ENCODE measurements around the gene CFAP119.
"Not testable (repeated sequence)": the region's sequence is repeated elsewhere in the genome, so short reads cannot be mapped to it uniquely, and the experiment has no call there.

CFAP119 gene

GRCh38 chr16:30761928-30762902, at the start of gene CFAP119, which contains the start of gene RNF40:
CFAP119 (minus strand) TSS chr16:30762062; CDS start chr16:30761748, 314 bp downstream.
RNF40 (plus strand) TSS chr16:30762322; CDS start chr16:30762546, 224 bp downstream.
- DNase-seq (ENCODE audit: low spot score): peak; percentile 92

- not testable (repeated sequence) for DNase-seq (ENCODE audit: low spot score)
Observed at GRCh38 chr16:30809675-30810074, 47.8 kb upstream of the CFAP119 start.

GRCh38 chr16:30808890-30809426, 47.1 kb upstream of the CFAP119 start:
- not testable (repeated sequence) for DNase-seq (ENCODE audit: low spot score)

GRCh38 chr16:30808146-30808545, 46.3 kb upstream of the CFAP119 start:
- DNase-seq (ENCODE audit: low spot score): no peak

DNA sequence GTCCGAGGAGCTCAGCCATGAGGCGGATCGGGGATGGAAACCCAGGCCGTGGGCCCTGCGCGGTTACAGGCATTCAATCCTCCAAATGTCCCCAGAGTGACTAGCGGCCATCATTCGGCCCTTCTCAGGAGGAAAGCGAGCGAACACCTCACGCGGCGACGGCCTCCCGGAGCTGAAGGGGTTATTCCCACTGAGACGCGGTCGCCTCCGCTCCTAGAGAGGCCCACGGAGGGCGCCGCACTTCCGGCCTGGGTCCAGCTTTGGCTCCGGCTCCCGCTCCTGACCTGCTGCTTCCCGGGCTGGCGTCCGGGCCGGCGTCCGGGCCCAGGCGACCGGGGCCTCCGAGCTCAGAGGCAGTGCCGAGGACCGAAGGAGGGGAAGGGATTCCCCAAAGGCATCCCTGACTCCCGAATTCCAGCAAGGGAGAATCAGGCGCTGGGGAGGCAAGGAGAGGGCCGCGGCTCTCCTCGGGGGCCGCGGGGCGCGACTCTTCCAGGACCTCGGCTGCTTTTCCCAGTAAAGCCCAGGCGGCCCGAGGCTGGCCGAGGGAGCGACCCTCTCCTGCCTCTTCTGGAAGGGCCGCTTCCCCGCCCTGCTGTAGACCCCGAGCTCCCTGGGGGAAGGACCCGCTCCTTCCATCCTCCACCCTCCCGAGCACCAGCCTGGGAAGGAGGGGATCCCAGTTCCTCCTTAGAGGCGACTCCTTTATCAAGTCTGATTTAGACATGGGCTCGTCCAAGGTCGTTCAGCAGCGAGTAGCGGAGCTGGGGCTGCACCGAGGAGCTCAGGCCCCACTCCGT, 43.7 kb upstream of the CFAP119 start:
- peak; percentile 55 for DNase-seq (ENCODE audit: low spot score)

DNA sequence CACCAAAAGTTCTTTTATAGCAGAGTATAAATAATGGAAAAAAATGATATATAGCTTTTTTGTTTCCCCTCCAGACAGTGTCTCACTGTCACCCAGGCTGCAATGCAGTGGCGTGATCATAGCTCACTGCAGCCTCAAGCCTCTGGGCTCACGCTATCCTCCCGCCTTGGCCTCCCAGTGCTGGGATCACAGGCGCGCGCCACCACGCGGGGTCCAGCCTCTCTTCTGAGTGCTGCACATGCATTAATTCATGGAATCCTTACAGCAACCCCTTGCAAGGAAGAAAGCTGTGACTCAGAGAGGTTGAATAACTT, 43.2 kb upstream of the CFAP119 start:
- no peak for DNase-seq (ENCODE audit: low spot score)

DNA sequence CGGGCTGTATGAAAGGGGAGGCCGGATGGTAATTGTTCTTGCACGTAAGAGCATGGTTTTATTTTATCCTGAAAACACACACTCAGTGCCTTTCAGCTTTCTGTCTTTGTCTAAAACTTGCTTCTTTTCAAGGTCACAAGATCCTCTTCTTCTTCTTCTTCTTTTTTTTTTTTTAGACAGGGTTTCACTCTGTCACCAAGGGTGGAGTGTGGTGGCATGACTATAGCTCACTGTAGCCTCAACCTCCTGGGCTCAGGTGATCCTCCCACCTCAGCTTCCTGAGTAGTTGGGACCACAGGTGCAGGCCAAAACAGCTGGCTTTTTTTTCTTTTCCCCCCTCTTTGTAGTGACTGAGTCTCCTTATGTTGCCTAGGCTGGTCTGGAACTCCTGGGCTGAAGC, 41.1 kb upstream of the CFAP119 start:
- no peak for DNase-seq (ENCODE audit: low spot score)

GRCh38 chr16:30797670-30798309, 35.9 kb upstream of the CFAP119 start:
- DNase-seq (ENCODE audit: low spot score): no peak

DNA sequence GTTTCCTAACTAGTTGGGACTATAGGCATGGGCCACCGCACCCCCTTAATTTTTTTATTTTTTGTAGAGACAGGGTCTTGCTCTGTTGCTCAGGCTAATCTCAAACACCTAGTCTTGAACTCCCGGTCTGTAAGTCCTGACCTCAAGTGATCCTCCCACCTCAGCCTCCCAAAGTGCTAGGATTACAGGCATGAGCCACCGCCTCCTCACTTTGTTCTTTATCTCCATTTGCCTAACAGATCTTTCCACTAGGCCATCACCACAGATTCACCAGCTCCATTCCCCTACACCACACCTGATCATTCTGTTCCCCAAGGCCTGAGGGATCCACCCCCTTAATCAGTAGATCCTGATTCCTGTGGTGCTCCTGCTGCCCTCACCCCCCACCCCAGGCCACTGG, 32.8 kb upstream of the CFAP119 start:
- no peak for DNase-seq (ENCODE audit: low spot score)

DNA sequence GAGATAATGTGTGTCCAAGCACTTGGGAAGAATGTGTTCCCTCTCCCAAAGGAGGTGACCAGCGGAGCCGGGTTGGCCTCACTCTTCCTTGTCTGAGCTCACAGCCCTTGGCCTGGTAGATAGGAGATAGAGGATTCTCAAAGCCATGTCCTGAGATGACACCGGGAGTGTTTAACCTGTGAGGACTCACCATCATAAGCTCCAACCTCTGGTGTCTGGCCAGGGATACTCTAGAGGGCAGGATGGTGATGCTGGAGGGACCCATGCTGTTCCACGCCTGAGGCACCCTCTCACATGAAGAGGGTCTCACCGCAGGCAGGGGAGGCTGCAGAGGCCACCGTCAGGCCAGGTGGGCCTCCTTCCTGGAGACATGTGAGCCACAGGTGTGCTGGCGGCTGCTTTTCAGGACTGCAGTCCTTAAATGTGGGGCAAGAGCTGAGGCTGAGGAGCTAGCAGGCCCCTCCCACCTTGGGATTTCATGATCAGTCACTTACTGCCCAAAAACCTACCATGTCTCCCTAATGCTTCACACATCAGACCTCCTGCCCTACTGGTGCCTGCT, 31.7 kb upstream of the CFAP119 start:
- DNase-seq (ENCODE audit: low spot score): no peak

DNA sequence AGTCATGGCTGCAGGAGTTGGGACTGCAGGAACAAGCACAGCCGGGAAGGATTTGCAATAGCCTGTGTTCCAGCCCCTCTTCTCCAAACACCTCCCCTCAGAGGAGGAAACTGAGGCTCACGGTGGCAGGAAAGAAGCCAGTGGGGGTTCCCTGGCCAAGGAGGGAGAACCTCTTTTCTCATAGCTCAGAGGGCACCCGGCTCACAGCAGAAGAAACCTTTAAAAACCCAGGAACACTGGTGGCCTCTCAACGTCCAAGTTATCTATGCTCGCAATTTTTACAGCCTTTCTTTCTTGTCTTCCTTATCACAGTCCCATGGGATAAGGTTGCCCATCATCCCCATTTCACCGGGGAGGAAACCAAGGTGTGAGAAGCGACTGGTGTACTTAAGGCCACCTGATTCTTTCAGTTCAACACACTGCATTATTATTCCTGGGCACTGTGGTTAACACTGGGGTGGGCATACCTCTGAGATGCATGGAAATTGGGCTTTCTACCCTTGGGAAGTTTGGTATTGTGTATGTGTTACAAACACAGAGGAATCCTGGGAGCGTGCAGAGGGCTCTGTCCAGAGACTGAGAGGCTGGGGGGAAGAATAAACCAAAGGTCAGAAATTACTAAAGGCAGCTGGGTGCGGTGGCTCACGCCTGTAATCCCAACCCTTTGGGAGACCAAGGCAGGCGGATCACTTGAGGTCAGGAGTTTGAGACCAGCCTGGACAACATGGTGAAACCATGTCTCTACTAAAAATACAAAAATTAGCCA, 25.9 kb upstream of the CFAP119 start:
- DNase-seq (ENCODE audit: low spot score): no peak

DNA sequence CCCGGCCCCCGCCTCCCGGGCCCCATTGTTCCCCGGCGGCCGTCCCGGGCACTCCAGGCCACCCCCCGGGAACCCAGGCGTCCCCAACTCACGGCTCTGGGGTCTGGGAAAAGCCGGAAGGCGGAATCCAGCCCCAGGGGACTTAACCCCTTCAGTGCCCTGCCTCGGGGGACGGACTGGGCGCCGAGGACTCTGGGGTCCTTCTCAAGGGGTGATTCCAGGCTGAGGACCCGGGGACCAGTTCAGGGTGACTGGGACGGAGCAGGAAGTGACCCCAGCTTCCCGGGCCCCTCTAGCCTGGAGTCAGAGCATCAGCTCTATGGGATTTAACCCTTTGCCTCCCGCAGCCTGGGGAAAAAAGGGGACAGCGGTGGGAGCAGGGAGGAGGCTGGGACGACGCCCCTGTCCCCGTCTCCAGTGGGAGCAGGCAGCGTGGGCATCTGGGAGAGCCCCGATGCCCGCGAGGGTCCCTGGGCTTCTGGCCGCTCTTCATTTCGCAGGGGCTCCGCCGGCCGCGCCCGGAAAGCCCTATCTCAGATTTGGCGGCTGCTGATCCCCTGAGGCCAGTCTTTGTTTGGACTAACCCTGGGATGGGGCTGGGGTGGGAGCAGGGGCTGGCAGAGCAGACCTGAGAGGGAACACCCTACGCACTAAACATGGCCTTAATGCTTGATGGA, 25.2 kb upstream of the CFAP119 start, which contains the start of gene ZNF629:
Gene ZNF629, minus strand, starts transcription at position 270 of the 677 bp plus-strand sequence. CDS start 2,723 bp downstream, outside the sequence.
- no peak for DNase-seq (ENCODE audit: low spot score)

- no peak for DNase-seq (ENCODE audit: low spot score)
Observed at GRCh38 chr16:30786115-30786935, 24.5 kb upstream of the CFAP119 start.

GRCh38 chr16:30785126-30786106, 23.6 kb upstream of the CFAP119 start:
- DNase-seq (ENCODE audit: low spot score): no peak

GRCh38 chr16:30784215-30784614, 22.4 kb upstream of the CFAP119 start:
- DNase-seq (ENCODE audit: low spot score): no peak

GRCh38 chr16:30783280-30784109, 21.6 kb upstream of the CFAP119 start:
- DNase-seq (ENCODE audit: low spot score): no peak
